ENCODE data around the gene TECPR1.

Gene TECPR1

DNA sequence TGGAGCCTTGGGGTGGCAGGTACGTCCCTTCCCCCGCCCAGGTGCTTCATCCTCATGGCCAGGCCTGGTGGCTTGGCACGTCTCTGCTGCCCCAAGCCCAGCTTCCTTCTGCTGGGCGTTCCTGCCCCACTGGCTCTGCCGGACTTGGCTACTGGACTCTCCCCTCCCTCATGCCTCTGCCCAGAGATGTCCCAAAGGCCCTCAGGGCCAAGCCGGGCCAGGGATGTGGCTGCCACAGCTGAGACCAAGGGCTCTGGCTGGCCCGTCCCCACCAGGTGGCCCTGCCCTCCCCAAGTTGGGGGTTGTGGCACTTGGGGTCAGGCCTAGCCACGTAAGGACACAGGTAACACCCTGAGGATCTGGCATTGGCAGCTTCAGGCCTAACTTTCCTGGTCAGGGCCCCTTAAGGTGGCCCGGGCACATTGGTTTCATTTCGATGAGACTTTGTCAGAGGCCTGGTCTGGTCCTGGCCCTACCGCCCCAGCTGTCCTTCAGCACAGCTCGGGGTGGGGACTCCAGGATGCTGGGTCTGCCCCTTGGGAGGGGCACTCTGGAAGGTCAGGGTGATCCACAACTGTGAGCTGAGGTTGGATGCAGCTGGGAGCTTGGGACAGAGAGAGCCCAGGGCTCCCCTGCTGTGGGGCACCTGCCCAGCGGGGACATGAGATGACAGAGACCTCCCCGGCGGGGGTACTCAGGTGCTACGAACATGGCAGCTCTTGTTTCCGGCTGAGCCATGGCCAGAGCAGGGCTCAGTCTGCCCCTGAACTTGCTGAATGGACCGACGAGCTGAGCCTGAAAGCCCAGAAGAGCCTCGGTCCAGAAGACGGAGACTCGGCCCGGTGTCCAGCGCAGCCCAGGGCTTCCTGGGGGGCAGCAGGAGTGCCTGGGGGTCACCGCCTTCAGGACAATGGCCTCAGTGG lies 37.9 kb downstream of the TECPR1 start:
- no peak for FAIRE-seq

GRCh38 chr7:98213296-98213887 lies 38.6 kb downstream of the TECPR1 start:
- DNase-seq (ENCODE audit: insufficient read length, low spot score) (no peak), FAIRE-seq (no peak)

More for the DNA sequence above, 37.9 kb downstream of the TECPR1 start:
- DNase-seq (ENCODE audit: insufficient read length, low spot score) = no peak

GRCh38 chr7:98212532-98213041 lies 39.4 kb downstream of the TECPR1 start:
- no peak for FAIRE-seq
- no peak for DNase-seq (ENCODE audit: insufficient read length, low spot score)

- FAIRE-seq (no peak), DNase-seq (ENCODE audit: insufficient read length, low spot score) (no peak)
Observed at GRCh38 chr7:98211676-98212531, 40.1 kb downstream of the TECPR1 start.

DNA sequence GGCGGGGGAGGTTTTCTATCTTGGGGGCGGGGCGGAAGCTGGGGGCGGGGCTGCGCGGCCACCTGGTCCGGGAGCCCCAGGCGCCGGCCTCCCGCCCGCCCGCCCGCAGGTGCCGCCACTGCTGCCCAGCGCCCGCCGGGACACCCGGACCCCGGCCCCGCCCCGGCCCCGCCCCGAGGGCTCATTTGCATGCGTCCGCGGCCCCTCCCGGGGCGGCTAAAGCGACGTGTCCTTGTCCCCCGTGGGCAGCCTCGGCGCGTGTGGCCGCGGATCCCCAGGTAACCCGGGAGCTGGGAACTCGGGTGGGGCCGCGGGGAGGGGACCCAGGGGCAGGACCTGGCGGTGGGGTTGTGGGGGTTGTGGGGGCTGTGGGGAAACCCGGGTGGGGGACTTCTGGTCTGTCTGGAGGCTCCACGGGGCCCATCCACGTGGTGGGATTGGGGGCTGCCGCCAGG lies 40.8 kb downstream of the TECPR1 start, which contains the start of gene BHLHA15:
TSS of gene BHLHA15 (plus strand) at position 219 of the 455 bp plus-strand sequence. CDS start 871 bp downstream, outside the sequence.
- FAIRE-seq = no peak
- DNase-seq (ENCODE audit: insufficient read length, low spot score) = peak; percentile 19

GRCh38 chr7:98210513-98211220 lies 41.4 kb downstream of the TECPR1 start:
- DNase-seq (ENCODE audit: insufficient read length, low spot score) (no peak), FAIRE-seq (no peak)

GRCh38 chr7:98209166-98209920 lies 42.7 kb downstream of the TECPR1 start:
- FAIRE-seq = no peak

GRCh38 chr7:98206451-98207330 lies 45.3 kb downstream of the TECPR1 start:
- DNase-seq (ENCODE audit: insufficient read length, low spot score) (no peak), FAIRE-seq (no peak)

More at GRCh38 chr7:98209166-98209920, 42.7 kb downstream of the TECPR1 start:
- DNase-seq (ENCODE audit: insufficient read length, low spot score) = no peak

- DNase-seq (ENCODE audit: insufficient read length, low spot score) (no peak), FAIRE-seq (no peak)
Observed at GRCh38 chr7:98205162-98205845, 46.7 kb downstream of the TECPR1 start.

- DNase-seq (ENCODE audit: insufficient read length, low spot score) = no peak
- FAIRE-seq = no peak
Observed at GRCh38 chr7:98204670-98205069, 47.4 kb downstream of the TECPR1 start.

- FAIRE-seq = no peak
- no peak for DNase-seq (ENCODE audit: insufficient read length, low spot score)
Observed at GRCh38 chr7:98203964-98204605, 47.9 kb downstream of the TECPR1 start.

DNA sequence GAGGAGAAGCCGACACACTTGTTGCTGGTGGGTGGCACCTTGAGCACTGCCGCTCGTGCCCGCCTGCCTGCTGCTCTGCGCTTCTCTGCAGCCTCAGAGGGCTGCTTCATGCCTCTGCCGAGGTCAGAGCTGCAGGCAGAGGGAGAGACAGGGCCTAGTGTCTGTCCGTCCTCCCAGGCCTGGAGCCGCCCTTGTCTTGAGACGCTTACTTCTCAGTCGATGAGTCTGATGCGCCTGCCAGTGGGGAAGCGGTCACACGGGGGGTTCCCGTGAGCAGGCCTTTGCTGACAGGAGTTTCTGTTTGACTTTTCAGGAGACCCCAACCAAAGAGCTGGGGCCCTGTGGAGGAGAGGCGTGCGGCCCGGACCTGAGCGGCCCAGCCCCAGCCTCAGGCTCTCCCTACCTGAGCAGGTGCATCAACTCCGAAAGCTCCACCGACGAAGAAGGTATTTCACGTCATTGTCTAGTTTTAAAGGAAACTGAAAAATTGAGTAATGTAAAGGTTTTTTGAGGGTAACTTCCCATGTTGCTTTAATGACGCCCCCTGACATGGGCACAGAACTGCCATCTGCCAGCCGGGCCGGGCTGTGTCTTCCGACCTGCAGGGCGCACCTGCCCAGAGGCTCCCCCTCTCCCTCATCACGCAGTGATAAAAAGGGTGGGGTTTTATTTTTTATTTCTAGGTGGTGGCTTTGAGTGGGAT lies 48.6 kb downstream of the TECPR1 start:
- FAIRE-seq (no peak), DNase-seq (ENCODE audit: insufficient read length, low spot score) (no peak)

DNA sequence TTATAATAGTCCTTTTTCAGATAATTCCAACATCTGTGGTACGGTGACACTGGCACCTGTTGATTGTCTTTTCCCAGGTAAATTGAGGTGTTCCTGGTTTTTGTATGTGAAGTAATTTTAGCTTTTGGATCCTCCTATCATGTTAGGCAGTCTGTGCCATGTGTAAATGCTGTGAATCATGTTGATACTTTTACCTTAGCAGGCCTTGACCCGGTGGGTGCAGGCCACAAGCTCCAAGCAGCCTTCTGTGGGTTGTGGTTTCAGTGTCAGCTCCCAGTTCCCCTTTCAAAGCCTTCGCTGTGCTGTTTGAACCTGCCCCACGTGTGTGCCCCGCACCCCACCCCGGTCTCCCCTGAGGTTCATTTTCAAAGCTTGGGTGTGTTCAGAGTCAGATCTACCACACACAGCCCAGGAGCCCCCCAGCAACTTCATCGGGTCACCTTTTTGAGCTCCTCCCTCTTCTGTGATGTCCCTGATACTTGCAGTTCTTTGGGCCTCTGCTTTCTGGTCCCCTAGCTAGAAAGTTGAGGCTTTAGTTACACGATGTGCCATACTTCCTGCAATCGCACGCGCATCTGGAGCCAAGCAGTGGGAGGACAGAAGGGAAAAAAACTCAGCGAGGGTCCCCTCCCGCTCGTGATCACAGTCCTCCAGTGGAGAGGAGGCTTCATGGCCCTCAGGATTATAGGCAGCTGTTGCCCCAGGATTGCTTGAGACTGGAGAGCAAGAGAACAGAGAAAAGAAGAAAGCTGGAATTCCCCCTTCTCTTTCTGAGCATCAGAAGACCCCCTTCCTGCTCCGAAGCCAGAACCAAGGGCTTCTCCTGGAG lies 49.5 kb downstream of the TECPR1 start:
- FAIRE-seq = no peak
- DNase-seq (ENCODE audit: insufficient read length, low spot score) = no peak

- DNase-seq (ENCODE audit: insufficient read length, low spot score) (no peak), FAIRE-seq (no peak)
Observed at GRCh38 chr7:98200364-98200763, 51.7 kb downstream of the TECPR1 start.

GRCh38 chr7:98199131-98199530 lies 52.9 kb downstream of the TECPR1 start:
- DNase-seq (ENCODE audit: insufficient read length, low spot score) = no peak
- FAIRE-seq = no peak
